Astrocyte (in vitro differentiated cells and primary cell): Measurements from ENCODE around the gene CRADD. TPM values are rescaled to one million over a fixed set of nuclear protein-coding genes. Genes with fewer than 3 reads are reported as not detected.
A peak's percentile ranks its signal among the peaks of the same experiment; 100 is the strongest.

Experiments used
- DNase-seq: peaks from one replicate; pipeline ENCODE4 v3.0.0-alpha.2; 2010; ENCODE audit warnings: low read depth
- FAIRE-seq: peaks from 2 replicates; lab custom pipeline; 2011; peaks lifted over from hg19 to GRCh38; lab: Jason Lieb, UNC
- H2AFZ ChIP-seq: 2 replicates; pipeline ENCODE4 v1.6.0; 2012; ENCODE audit warnings: low read depth, low read length, inconsistent platforms
- H3K27ac ChIP-seq: 2 replicates; pipeline ENCODE4 v1.5.1; 2011; ENCODE audit warnings: low read depth, low read length, inconsistent platforms
- H3K27me3 ChIP-seq: 2 replicates; pipeline ENCODE4 v1.6.0; 2011; ENCODE audit warnings: low read length, inconsistent platforms; ENCODE audit not compliant: insufficient read depth
- H3K36me3 ChIP-seq: 2 replicates; pipeline ENCODE4 v1.5.1; 2011; ENCODE audit warnings: low read length, inconsistent platforms; ENCODE audit not compliant: insufficient read depth
- H3K4me1 ChIP-seq: 2 replicates; pipeline ENCODE4 v1.5.1; 2011; ENCODE audit warnings: low read length, inconsistent platforms; ENCODE audit not compliant: insufficient read depth
- H3K4me2 ChIP-seq: 2 replicates; pipeline ENCODE4 v1.6.0; 2012; ENCODE audit warnings: low read length, inconsistent platforms
- H3K4me3 ChIP-seq: 2 replicates; pipeline ENCODE4 v1.5.1; 2011; ENCODE audit warnings: low read depth, mild to moderate bottlenecking, low read length, inconsistent platforms; ENCODE audit not compliant: insufficient read depth
- H3K79me2 ChIP-seq: 2 replicates; pipeline ENCODE4 v1.6.0; 2012; ENCODE audit warnings: mild to moderate bottlenecking, low read length, inconsistent platforms; ENCODE audit not compliant: insufficient read depth
- H3K9ac ChIP-seq: 2 replicates; pipeline ENCODE4 v1.6.0; 2012; ENCODE audit warnings: mild to moderate bottlenecking, low read length, inconsistent platforms
- H3K9me3 ChIP-seq: 2 replicates; pipeline ENCODE4 v1.5.1; 2012; ENCODE audit warnings: low read depth, mild to moderate bottlenecking, low read length, inconsistent platforms; ENCODE audit not compliant: insufficient read depth
- H4K20me1 ChIP-seq: 2 replicates; pipeline ENCODE4 v1.6.0; 2012; ENCODE audit warnings: low read length, inconsistent platforms; ENCODE audit not compliant: insufficient read depth
- H3K27ac Mint-ChIP-seq: one replicate; pipeline ENCODE4 v1.8.0; 2021; ENCODE audit warnings: mild to moderate bottlenecking, mixed read lengths; ENCODE audit not compliant: unreplicated experiment
- H3K27me3 Mint-ChIP-seq: one replicate; pipeline ENCODE4 v1.8.0; 2021; ENCODE audit warnings: low read depth, mixed read lengths; ENCODE audit not compliant: unreplicated experiment
- H3K36me3 Mint-ChIP-seq: one replicate; pipeline ENCODE4 v1.8.0; 2021; ENCODE audit warnings: low read depth, mixed read lengths; ENCODE audit not compliant: unreplicated experiment
- H3K4me1 Mint-ChIP-seq: one replicate; pipeline ENCODE4 v1.8.0; 2021; ENCODE audit warnings: low read depth, mixed read lengths; ENCODE audit not compliant: unreplicated experiment
- H3K4me3 Mint-ChIP-seq: one replicate; pipeline ENCODE4 v1.8.0; 2021; ENCODE audit warnings: mild to moderate bottlenecking, moderate library complexity, mixed read lengths; ENCODE audit not compliant: unreplicated experiment
- H3K9me3 Mint-ChIP-seq: one replicate; pipeline ENCODE4 v1.8.0; 2021; ENCODE audit warnings: mild to moderate bottlenecking, mixed read lengths; ENCODE audit not compliant: unreplicated experiment
- EZH2 ChIP-seq: IDR thresholded peaks from 2 replicates; pipeline ENCODE4 v1.6.1; 2012; ENCODE audit warnings: mild to moderate bottlenecking, low read length, inconsistent platforms; ENCODE audit not compliant: insufficient read depth
- total RNA-seq: library from RNA; stranded (reverse); gene quantifications from 2 replicates; pipeline ENCODE4 v1.2.1, GENCODE V29; 2021
- TF ChIP-seq, protein P1 (sequence below): IDR thresholded peaks from 2 replicates; pipeline ENCODE4 v1.5.1; 2011; ENCODE audit warnings: low read depth, mild to moderate bottlenecking, inconsistent platforms, low read length, moderate library complexity; ENCODE audit not compliant: insufficient read depth

Gene CRADD
- total RNA-seq, 1 donor from 2014 or later, result 8.8 TPM

DNA sequence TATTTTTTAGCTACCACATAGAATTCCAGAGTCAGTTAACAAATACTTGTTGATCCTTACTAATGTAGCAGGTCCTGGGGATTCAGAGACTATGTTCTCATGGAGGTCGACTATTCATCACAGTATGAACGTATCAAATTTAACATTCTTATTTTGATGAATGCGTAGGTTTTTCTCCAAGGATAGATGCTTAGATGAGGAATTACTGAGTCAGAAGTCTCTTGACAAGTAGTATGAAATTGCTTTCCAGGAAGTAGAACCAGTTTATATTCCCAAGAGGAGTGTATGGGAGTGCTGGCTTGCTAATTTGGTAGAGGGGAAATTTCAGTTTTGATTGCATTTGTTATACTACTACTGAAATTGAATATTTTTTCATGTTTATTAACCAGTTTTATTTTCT lies 42.8 kb upstream of the CRADD start:
- Mint-ChIP-seq H3K4me1 (peaks cover 13% of the 10 kb centered on the region), H3K27me3 (no peaks in the 10 kb centered on the region), H3K9me3 (peaks cover 18% of the 10 kb centered on the region), H3K27ac (no peak overlapping the region), H3K36me3 (no peaks in the 10 kb centered on the region), H3K4me3 (no peak overlapping the region)
- TF ChIP-seq, protein P1, sequence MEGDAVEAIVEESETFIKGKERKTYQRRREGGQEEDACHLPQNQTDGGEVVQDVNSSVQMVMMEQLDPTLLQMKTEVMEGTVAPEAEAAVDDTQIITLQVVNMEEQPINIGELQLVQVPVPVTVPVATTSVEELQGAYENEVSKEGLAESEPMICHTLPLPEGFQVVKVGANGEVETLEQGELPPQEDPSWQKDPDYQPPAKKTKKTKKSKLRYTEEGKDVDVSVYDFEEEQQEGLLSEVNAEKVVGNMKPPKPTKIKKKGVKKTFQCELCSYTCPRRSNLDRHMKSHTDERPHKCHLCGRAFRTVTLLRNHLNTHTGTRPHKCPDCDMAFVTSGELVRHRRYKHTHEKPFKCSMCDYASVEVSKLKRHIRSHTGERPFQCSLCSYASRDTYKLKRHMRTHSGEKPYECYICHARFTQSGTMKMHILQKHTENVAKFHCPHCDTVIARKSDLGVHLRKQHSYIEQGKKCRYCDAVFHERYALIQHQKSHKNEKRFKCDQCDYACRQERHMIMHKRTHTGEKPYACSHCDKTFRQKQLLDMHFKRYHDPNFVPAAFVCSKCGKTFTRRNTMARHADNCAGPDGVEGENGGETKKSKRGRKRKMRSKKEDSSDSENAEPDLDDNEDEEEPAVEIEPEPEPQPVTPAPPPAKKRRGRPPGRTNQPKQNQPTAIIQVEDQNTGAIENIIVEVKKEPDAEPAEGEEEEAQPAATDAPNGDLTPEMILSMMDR, result no peak
- no peak for TF ChIP-seq EZH2
- H3K4me3 ChIP-seq, result no peak overlapping the region
- no peaks in the 10 kb centered on the region for H3K36me3 ChIP-seq
- H2AFZ ChIP-seq, result no peak overlapping the region
- no peak overlapping the region for H3K4me2 ChIP-seq
- H3K4me1 ChIP-seq, result no peaks in the 10 kb centered on the region
- H4K20me1 ChIP-seq, result no peaks in the 10 kb centered on the region
- FAIRE-seq (no peak), DNase-seq (peak; percentile 66)
- no peak overlapping the region for H3K9ac ChIP-seq
- no peak overlapping the region for H3K27ac ChIP-seq
- no peaks in the 10 kb centered on the region for H3K27me3 ChIP-seq
- H3K79me2 ChIP-seq, result no peaks in the 10 kb centered on the region
- H3K9me3 ChIP-seq, result peaks cover 4% of the 10 kb centered on the region

DNA sequence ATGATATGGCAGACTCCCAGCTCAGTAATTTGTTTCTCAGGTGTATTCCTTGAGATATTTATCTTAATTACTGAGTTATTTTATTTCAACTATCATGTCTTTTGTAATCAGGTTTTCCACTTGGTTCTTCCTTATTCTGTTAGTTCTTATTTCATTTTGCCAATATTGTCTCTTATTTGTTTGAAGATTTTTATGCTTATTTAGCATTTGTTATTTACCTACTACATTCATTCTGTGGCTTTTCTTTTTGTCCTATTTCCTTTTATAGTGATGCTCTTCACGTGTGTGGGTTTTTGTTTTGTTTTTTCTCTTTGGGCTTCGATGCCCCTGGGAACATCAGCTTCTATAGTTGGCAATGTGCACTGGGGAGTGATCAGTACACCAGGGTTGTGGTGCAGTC lies 40.5 kb upstream of the CRADD start:
- Histone ChIP-seq H3K79me2 (no peaks in the 10 kb centered on the region), H3K27me3 (no peaks in the 10 kb centered on the region), H4K20me1 (no peaks in the 10 kb centered on the region), H3K4me2 (no peak overlapping the region), H3K9ac (no peak overlapping the region), H3K36me3 (no peaks in the 10 kb centered on the region), H3K4me1 (no peaks in the 10 kb centered on the region), H2AFZ (no peak overlapping the region), H3K4me3 (no peak overlapping the region), H3K27ac (no peak overlapping the region), H3K9me3 (peaks cover 4% of the 10 kb centered on the region)
- FAIRE-seq, result no peak
- no peak for TF ChIP-seq EZH2
- TF ChIP-seq, protein P1, result no peak
- Mint-ChIP-seq H3K4me3 (no peak overlapping the region), H3K27ac (no peak overlapping the region), H3K9me3 (peaks cover 14% of the 10 kb centered on the region), H3K36me3 (no peaks in the 10 kb centered on the region), H3K27me3 (no peaks in the 10 kb centered on the region), H3K4me1 (peaks cover 13% of the 10 kb centered on the region)
- DNase-seq, result no peak

DNA sequence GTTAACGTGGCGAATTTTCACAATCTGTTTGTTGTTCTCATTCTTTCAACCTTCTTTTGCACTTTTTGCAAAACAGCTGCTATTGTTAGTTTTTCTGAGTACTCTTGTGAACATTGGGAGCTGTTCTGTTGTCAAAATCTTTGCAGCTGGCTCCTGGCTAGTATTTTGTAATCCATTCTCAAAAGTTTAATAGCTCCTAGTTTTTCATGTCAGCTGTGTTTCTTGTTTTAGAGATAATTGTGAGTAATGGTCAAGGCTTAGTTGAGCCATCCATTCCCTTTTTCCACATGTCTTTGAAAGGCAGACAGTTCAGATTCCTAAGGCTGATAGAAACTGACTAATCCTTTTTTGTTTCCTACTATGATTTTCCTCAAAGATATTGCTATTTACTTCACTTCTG lies 39.1 kb upstream of the CRADD start:
- Histone ChIP-seq H3K36me3 (no peaks in the 10 kb centered on the region), H3K4me3 (no peak overlapping the region), H3K9me3 (no peaks in the 10 kb centered on the region), H3K9ac (no peak overlapping the region), H3K27ac (no peak overlapping the region), H2AFZ (no peak overlapping the region), H3K4me1 (no peaks in the 10 kb centered on the region), H3K27me3 (no peaks in the 10 kb centered on the region), H3K79me2 (no peaks in the 10 kb centered on the region), H3K4me2 (no peak overlapping the region), H4K20me1 (no peaks in the 10 kb centered on the region)
- TF ChIP-seq, protein P1, result no peak
- no peak for TF ChIP-seq EZH2
- H3K27me3 Mint-ChIP-seq, result no peaks in the 10 kb centered on the region
- DNase-seq (peak; percentile 29), FAIRE-seq (no peak)
- H3K36me3 Mint-ChIP-seq, result no peaks in the 10 kb centered on the region
- no peak overlapping the region for H3K4me3 Mint-ChIP-seq
- H3K4me1 Mint-ChIP-seq, result peaks cover 13% of the 10 kb centered on the region
- H3K9me3 Mint-ChIP-seq, result peaks cover 7% of the 10 kb centered on the region
- peak overlapping the region; percentile 10 for H3K27ac Mint-ChIP-seq
